Amniotic stem cell (primary cell): ENCODE measurements around the gene RBFOX1.

Source experiments
- DNase-seq: peaks from one replicate; lab custom pipeline; 2025; lab: John Stamatoyannopoulos, UW

Gene RBFOX1

GRCh38 chr16:7526736-7527135 lies 194.1 kb downstream of the RBFOX1 start:
- no peak for DNase-seq

- DNase-seq: no peak
Measured at GRCh38 chr16:7532534-7532933, 199.9 kb downstream of the RBFOX1 start.

GRCh38 chr16:7534749-7535148 lies 202.1 kb downstream of the RBFOX1 start:
- no peak for DNase-seq

GRCh38 chr16:7541026-7541425 lies 208.4 kb downstream of the RBFOX1 start:
- no peak for DNase-seq

GRCh38 chr16:7545251-7545650 lies 212.6 kb downstream of the RBFOX1 start:
- no peak for DNase-seq

- no peak for DNase-seq
Measured at GRCh38 chr16:7546948-7547347, 214.3 kb downstream of the RBFOX1 start.

GRCh38 chr16:7547736-7548135 lies 215.1 kb downstream of the RBFOX1 start:
- no peak for DNase-seq

- no peak for DNase-seq
Measured at GRCh38 chr16:7548796-7549318, 216.2 kb downstream of the RBFOX1 start.

GRCh38 chr16:7550096-7550495 lies 217.5 kb downstream of the RBFOX1 start:
- DNase-seq: no peak

GRCh38 chr16:7555459-7555858 lies 222.8 kb downstream of the RBFOX1 start:
- no peak for DNase-seq

GRCh38 chr16:7561908-7562405 lies 229.3 kb downstream of the RBFOX1 start:
- DNase-seq: no peak

GRCh38 chr16:7566360-7566759 lies 233.7 kb downstream of the RBFOX1 start:
- no peak for DNase-seq

GRCh38 chr16:7571366-7571765 lies 238.7 kb downstream of the RBFOX1 start:
- DNase-seq: no peak

- DNase-seq: no peak
Measured at GRCh38 chr16:7577588-7577987, 244.9 kb downstream of the RBFOX1 start.

GRCh38 chr16:7579454-7579853 lies 246.8 kb downstream of the RBFOX1 start:
- no peak for DNase-seq

- DNase-seq: no peak
Measured at GRCh38 chr16:7581175-7581574, 248.5 kb downstream of the RBFOX1 start.

GRCh38 chr16:7583396-7583795 lies 250.8 kb downstream of the RBFOX1 start:
- no peak for DNase-seq

- DNase-seq: no peak
Measured at GRCh38 chr16:7584561-7584960, 251.9 kb downstream of the RBFOX1 start.

- no peak for DNase-seq
Measured at GRCh38 chr16:7585705-7586104, 253.1 kb downstream of the RBFOX1 start.

GRCh38 chr16:7590934-7591333 lies 258.3 kb downstream of the RBFOX1 start:
- DNase-seq: no peak

- no peak for DNase-seq
Measured at GRCh38 chr16:7596308-7596707, 263.7 kb downstream of the RBFOX1 start.

GRCh38 chr16:7597677-7598076 lies 265.0 kb downstream of the RBFOX1 start:
- no peak for DNase-seq

- no peak for DNase-seq
Measured at GRCh38 chr16:7601100-7601499, 268.5 kb downstream of the RBFOX1 start.

- DNase-seq: no peak
Measured at GRCh38 chr16:7602291-7602950, 269.8 kb downstream of the RBFOX1 start.
